HepG2 (cell line): Measurements from ENCODE around the gene SP6. TPM values are rescaled to one million over a fixed set of nuclear protein-coding genes. Genes with fewer than 3 reads are reported as not detected.
A peak's percentile ranks its signal among the peaks of the same experiment; 100 is the strongest.

Source experiments
- AFF4 ChIP-seq: sonication (generic); formaldehyde crosslinking; IDR thresholded peaks from 2 replicates; pipeline ENCODE4 v1.4.0; 2020; ENCODE audit warnings: missing genetic modification reagents
- CREB3 ChIP-seq: sonication (generic); formaldehyde crosslinking; IDR thresholded peaks from 2 replicates; pipeline ENCODE4 v1.5.0; 2020; ENCODE audit warnings: missing genetic modification reagents
- ERF ChIP-seq: IDR thresholded peaks from 2 replicates; pipeline ENCODE4 v1.6.1; 2018; ENCODE audit warnings: missing biosample characterization, missing genetic modification reagents
- FOXM1 ChIP-seq: sonication (generic); formaldehyde crosslinking; IDR thresholded peaks from 2 replicates; pipeline ENCODE4 v1.5.0; 2020; ENCODE audit warnings: missing genetic modification reagents
- GMEB2 ChIP-seq: IDR thresholded peaks from 2 replicates; pipeline ENCODE4 v1.6.1; 2016; ENCODE audit warnings: missing biosample characterization, missing genetic modification reagents, low read depth
- HES4 ChIP-seq: sonication (generic); formaldehyde crosslinking; IDR thresholded peaks from 2 replicates; pipeline ENCODE4 v1.9.0; 2021; ENCODE audit warnings: mild to moderate bottlenecking, missing genetic modification reagents, borderline replicate concordance
- HOXD1 ChIP-seq: sonication (generic); formaldehyde crosslinking; IDR thresholded peaks from 2 replicates; pipeline ENCODE4 v1.5.0; 2020; ENCODE audit warnings: missing genetic modification reagents
- PAF1 ChIP-seq: IDR thresholded peaks from 2 replicates; pipeline ENCODE4 v1.6.1; 2016; ENCODE audit warnings: missing genetic modification reagents, missing compliant biosample characterization
- RORA ChIP-seq: sonication (generic); formaldehyde crosslinking; IDR thresholded peaks from 2 replicates; pipeline ENCODE4 v1.5.0; 2020; ENCODE audit warnings: mild to moderate bottlenecking, missing genetic modification reagents, moderate library complexity
- TMF1 ChIP-seq: sonication (generic); formaldehyde crosslinking; IDR thresholded peaks from 2 replicates; pipeline ENCODE4 v1.8.1; 2022; ENCODE audit warnings: low read depth, missing genetic modification reagents
- ZBTB26 ChIP-seq: IDR thresholded peaks from 2 replicates; pipeline ENCODE4 v1.6.1; 2016; ENCODE audit warnings: missing compliant biosample characterization, missing genetic modification reagents, borderline replicate concordance
- ZFP82 ChIP-seq: sonication (generic); formaldehyde crosslinking; IDR thresholded peaks from 2 replicates; pipeline ENCODE4 v1.5.1; 2020; ENCODE audit warnings: mild to moderate bottlenecking, missing genetic modification reagents, borderline replicate concordance
- ZNF124 ChIP-seq: sonication (generic); formaldehyde crosslinking; IDR thresholded peaks from 2 replicates; pipeline ENCODE4 v1.4.0; 2020; ENCODE audit warnings: missing genetic modification reagents
- ZNF160 ChIP-seq: sonication (generic); formaldehyde crosslinking; IDR thresholded peaks from 2 replicates; pipeline ENCODE4 v1.8.0; 2022; ENCODE audit warnings: mild to moderate bottlenecking, inconsistent platforms, missing genetic modification reagents
- ZNF230 ChIP-seq: sonication (generic); formaldehyde crosslinking; IDR thresholded peaks from 2 replicates; pipeline ENCODE4 v1.4.0; 2020; ENCODE audit warnings: mild to moderate bottlenecking, missing genetic modification reagents
- ZNF3 ChIP-seq: IDR thresholded peaks from 2 replicates; pipeline ENCODE4 v1.7.0; 2017; ENCODE audit warnings: inconsistent platforms
- ZNF607 ChIP-seq: sonication (generic); formaldehyde crosslinking; IDR thresholded peaks from 2 replicates; pipeline ENCODE4 v1.5.1; 2020; ENCODE audit warnings: missing genetic modification reagents, mild to moderate bottlenecking, borderline replicate concordance
- ZNF615 ChIP-seq: sonication (generic); formaldehyde crosslinking; IDR thresholded peaks from 2 replicates; pipeline ENCODE4 v1.5.0; 2020; ENCODE audit warnings: mild to moderate bottlenecking, missing genetic modification reagents, borderline replicate concordance
- ZNF672 ChIP-seq: sonication (generic); formaldehyde crosslinking; IDR thresholded peaks from 2 replicates; pipeline ENCODE4 v1.8.1; 2022; ENCODE audit warnings: missing genetic modification reagents
- ZNF691 ChIP-seq: sonication (generic); formaldehyde crosslinking; IDR thresholded peaks from 2 replicates; pipeline ENCODE4 v1.4.0; 2020; ENCODE audit warnings: missing genetic modification reagents, low read depth, mild to moderate bottlenecking, borderline replicate concordance
- ZNF746 ChIP-seq: sonication (generic); formaldehyde crosslinking; IDR thresholded peaks from 2 replicates; pipeline ENCODE4 v1.8.0; 2022; ENCODE audit warnings: mild to moderate bottlenecking, missing genetic modification reagents
- polyA plus RNA-seq, 8 experiments: library from polyadenylated mRNA; depleted of rRNA in 3 of 8; stranded (reverse) in 7 of 8; unstranded in 1 of 8; fragments of >200 nt; fragmentation: Illumina TruSeq in 4 of 8; extraction: Trizol in 4 of 8; gene quantifications; 2 replicates each; pipeline versions ENCODE4 v1.2.1 to v1.2.3, GENCODE V29; 2011 to 2016; ENCODE audit warnings: low read depth in 4 of 8, missing spikeins in 1 of 8, mixed read lengths in 1 of 8; ENCODE audit not compliant: insufficient read depth in 1 of 8
- total RNA-seq, 5 experiments: library from RNA; depleted of rRNA; stranded (reverse); fragments of >200 nt; fragmentation: Illumina TruSeq; extraction: Trizol; gene quantifications; 2 replicates each; pipeline ENCODE4 v1.2.3, GENCODE V29; 2016; ENCODE audit warnings: low read depth in 1 of 5

The SP6 gene
- total and polyA plus RNA-seq, 2 of the 13 experiments (the other 11 are each of a cell fraction or from before 2014, with no cell fraction given), result 0.07 TPM

GRCh38 chr17:47831003-47831933, 19.7 kb downstream of the SP6 start, which contains the start of the genes LRRC46 and MRPL10 (continued):
- TF ChIP-seq RORA (CRISPR knock-in tag) (no peak), PAF1 (CRISPR knock-in tag) (no peak), ZNF3 (CRISPR knock-in tag) (0 out of 2 replicates have a peak, but pooled peaks have one; percentile 11), HOXD1 (peak; percentile 41; the same call in 1 of the 2 replicates), ZNF691 (CRISPR knock-in tag) (peak; percentile 71; the same call in 1 of the 2 replicates), ERF (CRISPR knock-in tag) (peak; percentile 95), FOXM1 (CRISPR knock-in tag) (no peak), HES4 (CRISPR knock-in tag) (peak; percentile 53; the same call in 1 of the 2 replicates), CREB3 (no peak), ZNF615 (peak; percentile 94; the same call in 1 of the 2 replicates), ZNF746 (CRISPR knock-in tag) (peak; percentile 79), GMEB2 (CRISPR knock-in tag) (0 out of 2 replicates have a peak, but pooled peaks have one; percentile 36), TMF1 (CRISPR knock-in tag) (no peak), ZNF607 (CRISPR knock-in tag) (peak; percentile 97), AFF4 (no peak), ZNF230 (CRISPR knock-in tag) (peak; percentile 75), ZNF160 (CRISPR knock-in tag) (peak; percentile 63; the same call in 1 of the 2 replicates), ZNF672 (CRISPR knock-in tag) (no peak), ZBTB26 (CRISPR knock-in tag) (peak; percentile 73; the same call in 1 of the 2 replicates), ZNF124 (0 out of 2 replicates have a peak, but pooled peaks have one; percentile 52), ZFP82 (CRISPR knock-in tag) (no peak)
